GM12891 (cell line): ENCODE data around the gene ARL16.

ENCODE experiments used
- PAX5 ChIP-seq: IDR thresholded peaks from 2 replicates; pipeline ENCODE4 v1.6.1; 2011; ENCODE audit warnings: low read length, moderate library complexity, mild to moderate bottlenecking; ENCODE audit not compliant: insufficient read depth, severe bottlenecking
- POLR2A ChIP-seq: IDR thresholded peaks from 2 replicates; pipeline ENCODE4 v1.6.1; 2011; ENCODE audit warnings: low read depth, low read length, control low read depth
- POLR2AphosphoS5 ChIP-seq: IDR thresholded peaks from 2 replicates; pipeline ENCODE4 v1.6.1; 2011; ENCODE audit warnings: low read depth, low read length, control low read depth
- POU2F2 ChIP-seq: IDR thresholded peaks from 2 replicates; pipeline ENCODE4 v1.6.1; 2011; ENCODE audit warnings: low read depth, mild to moderate bottlenecking, control low read depth, low read length, moderate library complexity
- SPI1 ChIP-seq: IDR thresholded peaks from 2 replicates; pipeline ENCODE4 v1.6.1; 2011; ENCODE audit warnings: low read depth, low read length, control low read depth
- TAF1 ChIP-seq: IDR thresholded peaks from 2 replicates; pipeline ENCODE4 v1.6.1; 2011; ENCODE audit warnings: low read depth, low read length, control low read depth

DNA sequence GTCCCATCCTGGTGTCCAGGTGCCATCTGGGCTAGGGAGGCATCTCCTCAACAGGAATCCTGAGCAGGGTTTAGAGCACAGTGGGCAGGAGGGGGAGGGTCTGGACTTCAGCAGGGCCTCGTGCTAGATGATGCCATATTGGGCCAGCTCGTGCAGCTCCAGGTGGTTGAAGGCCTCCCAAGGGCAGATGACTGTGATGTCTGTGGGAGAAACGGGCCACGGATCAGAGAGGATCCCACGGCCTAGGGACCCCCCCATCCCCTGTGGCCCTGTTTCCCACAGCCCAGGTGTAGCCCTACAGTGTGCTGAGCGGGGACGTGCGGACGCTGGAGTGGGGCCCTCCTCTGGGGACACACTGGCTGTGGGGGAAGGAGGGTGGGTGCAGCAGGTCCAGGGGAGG, 32.6 kb downstream of the ARL16 start:
- TF ChIP-seq POLR2AphosphoS5 (no peak), POLR2A (no peak), TAF1 (no peak), PAX5 (no peak), POU2F2 (no peak), SPI1 (no peak)
